Hypothalamus (tissue), 51 donors: Measurements from ENCODE around the gene AKT3.

Source experiments
- DNase-seq, 51 donors: peaks; one replicate each; lab custom pipeline; 2025; lab: John Stamatoyannopoulos, UW

AKT3 gene

GRCh38 chr1:243735457-243735856 is 114.6 kb downstream of the AKT3 start:
- DNase-seq: no peak

GRCh38 chr1:243734308-243734695 is 115.7 kb downstream of the AKT3 start:
- DNase-seq: no peak

- DNase-seq: no peak
Measured at GRCh38 chr1:243733670-243734307, 116.3 kb downstream of the AKT3 start.

GRCh38 chr1:243732637-243733036 is 117.4 kb downstream of the AKT3 start:
- no peak for DNase-seq

- peak in 2 of 51 donors; percentile 4 to 12 for DNase-seq
Measured at GRCh38 chr1:243731974-243732625, 117.9 kb downstream of the AKT3 start.

GRCh38 chr1:243731301-243731891 is 118.6 kb downstream of the AKT3 start:
- DNase-seq: peak in 20 of 51 donors; percentile 7 to 62 (median 35)

GRCh38 chr1:243730487-243731150 is 119.4 kb downstream of the AKT3 start:
- DNase-seq: peak in 21 of 51 donors; percentile 12 to 56 (median 27)

GRCh38 chr1:243729956-243730355 is 120.1 kb downstream of the AKT3 start:
- DNase-seq: no peak

GRCh38 chr1:243727503-243728203 is 122.4 kb downstream of the AKT3 start:
- DNase-seq: no peak

GRCh38 chr1:243726806-243727502 is 123.1 kb downstream of the AKT3 start:
- DNase-seq: no peak

- no peak for DNase-seq
Measured at GRCh38 chr1:243725846-243726245, 124.2 kb downstream of the AKT3 start.

- no peak for DNase-seq
Measured at GRCh38 chr1:243725075-243725474, 125.0 kb downstream of the AKT3 start.

- DNase-seq: no peak
Measured at GRCh38 chr1:243723458-243724043, 126.5 kb downstream of the AKT3 start.

GRCh38 chr1:243723050-243723449 is 127.0 kb downstream of the AKT3 start:
- DNase-seq: no peak

- no peak for DNase-seq
Measured at GRCh38 chr1:243719476-243719875, 130.6 kb downstream of the AKT3 start.

GRCh38 chr1:243718893-243719292 is 131.2 kb downstream of the AKT3 start:
- DNase-seq: no peak

GRCh38 chr1:243718022-243718421 is 132.0 kb downstream of the AKT3 start:
- DNase-seq: no peak

- no peak for DNase-seq
Measured at GRCh38 chr1:243716906-243717305, 133.1 kb downstream of the AKT3 start.

GRCh38 chr1:243715285-243715684 is 134.8 kb downstream of the AKT3 start:
- no peak for DNase-seq
